Mesodermal cell (in vitro differentiated cells): ENCODE results near the gene COL17A1.

Source experiments
- H3K27ac ChIP-seq: 2 replicates; pipeline ENCODE4 v1.7.0; 2013; ENCODE audit warnings: mild to moderate bottlenecking, low read depth, low read length, moderate library complexity; ENCODE audit not compliant: severe bottlenecking
- H3K36me3 ChIP-seq: 2 replicates; pipeline ENCODE4 v1.7.1; 2013; ENCODE audit warnings: mild to moderate bottlenecking, low read length, moderate library complexity; ENCODE audit not compliant: control insufficient read depth, insufficient read depth
- H3K4me1 ChIP-seq: one replicate; pipeline ENCODE4 v1.7.1; 2013; ENCODE audit warnings: mild to moderate bottlenecking, low read length; ENCODE audit not compliant: insufficient read depth, control insufficient read depth, poor library complexity, severe bottlenecking
- H3K4me3 ChIP-seq: 2 replicates; pipeline ENCODE4 v1.7.0; 2013; ENCODE audit warnings: low read length, control low read depth, mild to moderate bottlenecking; ENCODE audit not compliant: insufficient read depth, poor library complexity, severe bottlenecking; ENCODE audit errors: extremely low read depth
- H3K9me3 ChIP-seq: 2 replicates; pipeline ENCODE4 v1.7.1; 2013; ENCODE audit warnings: mild to moderate bottlenecking, low read length, moderate library complexity; ENCODE audit not compliant: control insufficient read depth
- WGBS, 2 experiments: methylation state at CpG; one replicate each; pipeline ENCODE4 v1.1.5; 2013; ENCODE audit warnings: missing lambda C conversion rate in 2 of 2; ENCODE audit not compliant: insufficient coverage in 2 of 2; 5-methylcytosine and 5-hydroxymethylcytosine counted together

Gene COL17A1

DNA sequence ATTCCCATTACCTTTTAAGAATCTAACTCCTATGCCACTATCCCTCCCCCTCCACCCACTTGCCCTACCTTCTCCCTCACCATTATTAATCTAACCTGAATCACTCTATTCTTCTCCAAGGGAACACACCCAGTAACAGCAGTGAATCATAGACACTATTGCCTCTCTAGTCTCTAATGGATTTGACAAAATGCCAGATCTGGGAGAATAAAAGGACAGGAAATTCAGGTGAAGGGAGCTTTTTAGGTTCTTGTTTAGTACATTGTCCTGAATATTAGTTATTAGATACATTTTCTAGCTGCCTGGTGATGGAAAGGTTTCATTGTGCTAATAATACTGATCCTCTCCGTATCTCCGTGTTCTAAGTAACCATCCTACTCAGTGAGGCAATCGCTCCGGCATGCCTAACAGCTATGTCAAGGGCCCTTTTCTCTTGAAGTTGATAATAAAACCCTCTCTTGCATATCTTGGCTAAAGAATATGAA is 32.2 kb upstream of the COL17A1 start:
- Histone ChIP-seq H3K27ac (no peak overlapping the region), H3K4me3 (no peak overlapping the region), H3K4me1 (peaks cover 11% of the 10 kb centered on the region), H3K36me3 (no peaks in the 10 kb centered on the region), H3K9me3 (no peaks in the 10 kb centered on the region)
- 94 to 96% methylated on average over 2 to 3 of the region's 4 CpGs for WGBS, 2 experiments

DNA sequence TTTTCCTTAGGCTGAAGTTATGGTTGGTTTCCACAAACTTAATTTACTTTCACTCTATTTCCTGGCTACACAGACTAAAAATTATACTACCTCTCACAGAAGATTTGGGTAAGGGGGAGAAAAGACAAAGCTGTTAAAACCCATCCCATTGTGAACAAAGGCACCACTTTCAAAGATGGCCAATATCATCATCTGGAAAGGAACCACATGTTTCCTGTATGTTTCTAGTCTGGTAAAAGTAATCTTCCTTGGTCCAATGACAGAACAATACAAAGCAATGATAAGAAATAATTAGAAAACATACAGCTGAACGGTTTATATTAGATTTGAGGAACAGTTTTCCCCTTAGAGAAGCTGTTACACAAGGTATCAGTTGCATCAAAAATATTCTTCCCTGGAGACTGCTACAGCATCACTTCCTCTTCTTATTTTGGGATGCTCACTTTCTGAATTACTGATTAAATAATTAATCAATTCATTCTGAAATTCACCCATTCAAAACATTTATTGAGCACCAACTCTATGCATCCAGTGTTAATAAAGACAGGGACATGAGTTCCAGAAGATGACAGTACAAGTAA is 27.8 kb upstream of the COL17A1 start:
- no peaks in the 10 kb centered on the region for H3K36me3 ChIP-seq
- peaks cover 3% of the 10 kb centered on the region for H3K4me1 ChIP-seq
- WGBS, 2 experiments = no CpG with 5 or more reads among the region's 1 CpG
- no peaks in the 10 kb centered on the region for H3K9me3 ChIP-seq
- no peak overlapping the region for H3K27ac ChIP-seq
- H3K4me3 ChIP-seq = no peak overlapping the region

DNA sequence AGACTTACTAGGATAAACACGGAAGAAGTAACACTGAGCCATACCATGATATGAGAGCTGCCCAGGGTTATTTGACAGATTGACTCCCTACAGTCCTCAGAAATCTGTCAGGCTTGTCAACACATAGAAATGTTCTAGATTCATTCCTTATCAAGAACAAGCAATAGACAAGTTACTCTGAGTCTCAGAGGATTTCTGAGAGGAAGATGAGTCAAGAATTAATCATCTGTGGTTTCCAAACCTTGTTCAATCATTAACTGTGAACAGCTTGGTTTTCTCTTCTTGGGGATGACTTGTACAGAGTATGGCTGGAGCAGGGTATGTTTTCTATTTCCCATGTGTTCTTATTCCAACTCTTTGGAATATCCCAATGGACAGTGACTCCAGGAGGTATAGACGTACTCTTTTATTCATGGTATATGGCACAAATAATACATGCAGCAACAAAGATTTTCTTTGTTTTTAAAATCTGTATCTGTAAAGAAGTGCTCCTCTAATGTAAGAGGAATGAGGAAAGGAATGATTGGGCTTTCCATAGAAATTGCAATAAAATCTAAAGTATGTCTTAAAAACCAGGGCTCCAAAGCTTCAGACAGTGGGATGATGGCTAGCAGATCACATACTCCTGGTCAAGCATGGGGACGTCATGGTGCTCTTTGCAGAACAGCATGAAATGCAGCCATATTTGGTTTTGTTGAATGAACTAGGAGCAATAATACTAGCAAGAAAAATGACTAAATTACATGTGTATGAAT is 24.4 kb upstream of the COL17A1 start:
- H3K4me1 ChIP-seq = peaks cover 3% of the 10 kb centered on the region
- 86% methylated on average over 1 of the region's 3 CpGs; no CpG with 5 or more reads in 1 of the 2 experiments for WGBS, 2 experiments
- H3K9me3 ChIP-seq = no peaks in the 10 kb centered on the region
- peak overlapping the region; percentile 72 for H3K27ac ChIP-seq
- no peak overlapping the region for H3K4me3 ChIP-seq
- H3K36me3 ChIP-seq = no peaks in the 10 kb centered on the region

DNA sequence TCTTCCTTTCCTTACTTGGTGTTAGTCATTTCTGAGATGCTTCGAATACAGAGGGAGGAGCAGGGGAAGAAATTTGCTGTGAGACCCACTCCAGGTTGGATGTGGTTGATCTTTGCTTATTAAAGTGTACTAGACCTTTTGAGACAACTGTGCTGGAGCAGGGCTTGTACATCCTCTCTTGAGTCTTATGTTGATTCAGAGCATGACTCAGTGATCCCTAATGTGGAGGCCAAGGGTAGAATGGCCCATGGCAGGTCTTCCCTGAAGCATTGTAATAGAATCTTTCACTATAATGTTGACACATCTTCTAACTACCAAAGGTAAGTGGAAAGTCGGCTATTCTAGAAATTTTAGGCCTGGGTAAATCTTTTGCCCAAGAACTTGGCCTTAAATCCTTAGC is 19.2 kb upstream of the COL17A1 start:
- Histone ChIP-seq H3K4me1 (peaks cover 3% of the 10 kb centered on the region), H3K4me3 (no peak overlapping the region), H3K36me3 (no peaks in the 10 kb centered on the region), H3K9me3 (no peaks in the 10 kb centered on the region), H3K27ac (no peak overlapping the region)
- WGBS, 2 experiments = 80 to 100% methylated on average over 1 of the region's 2 CpGs

DNA sequence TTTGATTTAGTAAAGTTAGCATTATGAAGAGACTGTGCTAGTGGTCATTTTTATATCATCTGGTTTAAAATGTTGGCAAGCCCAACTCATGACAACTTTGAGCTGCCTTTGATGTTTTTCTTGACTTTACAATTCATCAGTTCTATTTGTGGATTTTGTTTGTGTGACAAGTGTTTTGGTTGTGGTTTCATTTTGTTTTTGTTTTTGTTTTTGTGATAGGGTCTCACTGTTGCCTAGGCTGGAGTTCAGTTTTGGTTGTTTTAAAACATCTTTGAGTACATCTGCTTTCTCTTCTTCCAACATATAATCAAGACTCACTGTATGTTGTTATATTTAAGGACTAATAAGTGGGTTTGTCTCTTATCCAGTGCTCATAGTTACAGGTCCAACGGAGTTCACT is 18.7 kb upstream of the COL17A1 start:
- Histone ChIP-seq H3K27ac (no peak overlapping the region), H3K36me3 (no peaks in the 10 kb centered on the region), H3K4me1 (no peaks in the 10 kb centered on the region), H3K9me3 (no peaks in the 10 kb centered on the region), H3K4me3 (no peak overlapping the region)
- WGBS, 2 experiments = no CpG with 5 or more reads among the region's 1 CpG

DNA sequence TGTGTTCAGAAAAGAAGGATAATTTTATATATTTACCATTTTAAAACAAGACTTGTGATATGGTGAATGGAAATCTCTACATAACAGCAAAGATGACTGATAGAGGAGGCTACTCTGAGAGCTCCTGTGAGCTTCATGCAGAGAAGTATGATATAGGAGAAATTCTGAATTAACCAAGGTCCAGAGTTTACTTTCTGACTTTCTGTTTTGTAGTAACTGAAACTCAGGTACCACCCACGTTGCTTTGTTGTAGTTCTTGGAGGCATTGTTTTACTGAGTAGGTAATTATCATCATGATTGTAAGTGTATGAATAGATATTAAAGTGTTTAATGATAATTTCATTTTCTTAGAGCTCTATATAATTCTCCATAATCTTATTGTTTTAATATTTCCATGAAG is 18.3 kb upstream of the COL17A1 start:
- H3K27ac ChIP-seq = no peak overlapping the region
- H3K9me3 ChIP-seq = no peaks in the 10 kb centered on the region
- H3K4me3 ChIP-seq = no peak overlapping the region
- no peaks in the 10 kb centered on the region for H3K4me1 ChIP-seq
- WGBS, 2 experiments = no CpG with 5 or more reads among the region's 1 CpG
- H3K36me3 ChIP-seq = no peaks in the 10 kb centered on the region

DNA sequence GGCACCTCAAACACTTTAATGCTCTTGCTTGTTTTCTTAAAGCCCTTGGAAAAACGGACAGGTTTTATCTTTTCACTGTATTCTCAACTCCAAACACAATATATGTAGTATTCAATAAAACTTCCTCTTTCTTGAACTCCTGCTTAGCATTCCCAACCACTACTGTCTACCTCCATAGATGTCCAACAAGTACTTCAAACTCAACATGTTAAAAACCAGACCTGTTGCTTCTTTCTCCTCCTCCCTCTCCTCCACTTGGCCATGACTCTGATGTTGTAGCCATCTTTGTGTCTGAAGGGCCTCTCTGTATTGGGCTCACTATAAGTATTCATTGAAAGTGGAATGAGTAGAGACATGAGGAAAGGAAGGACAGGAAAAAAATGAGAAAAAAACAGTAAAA is 16.2 kb upstream of the COL17A1 start:
- Histone ChIP-seq H3K4me1 (no peaks in the 10 kb centered on the region), H3K4me3 (no peak overlapping the region), H3K27ac (no peak overlapping the region), H3K9me3 (peaks cover 7% of the 10 kb centered on the region), H3K36me3 (no peaks in the 10 kb centered on the region)
- 100% methylated on average over 1 of the region's 1 CpG; no CpG with 5 or more reads in 1 of the 2 experiments for WGBS, 2 experiments

DNA sequence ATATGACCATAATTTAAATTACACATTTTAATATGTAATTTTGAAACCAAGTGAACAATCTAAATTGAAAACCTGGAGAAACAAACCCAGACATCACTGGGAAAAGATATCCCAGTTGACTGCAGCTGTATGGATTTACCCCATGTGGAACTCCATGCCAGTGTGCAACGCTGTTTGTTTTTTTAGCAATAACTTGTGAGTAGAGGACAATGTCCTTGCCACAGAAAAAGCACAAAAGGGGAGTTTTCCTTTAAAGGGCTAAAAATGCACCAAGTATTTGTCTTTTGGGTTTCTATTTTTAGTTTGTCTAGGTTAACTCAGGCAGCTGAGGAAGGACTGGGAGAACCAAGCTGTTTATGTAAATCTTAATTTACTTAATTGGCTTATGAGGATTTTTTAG is 15.1 kb upstream of the COL17A1 start:
- WGBS, 2 experiments = no CpG with 5 or more reads among the region's 1 CpG
- no peak overlapping the region for H3K4me3 ChIP-seq
- no peak overlapping the region for H3K27ac ChIP-seq

DNA sequence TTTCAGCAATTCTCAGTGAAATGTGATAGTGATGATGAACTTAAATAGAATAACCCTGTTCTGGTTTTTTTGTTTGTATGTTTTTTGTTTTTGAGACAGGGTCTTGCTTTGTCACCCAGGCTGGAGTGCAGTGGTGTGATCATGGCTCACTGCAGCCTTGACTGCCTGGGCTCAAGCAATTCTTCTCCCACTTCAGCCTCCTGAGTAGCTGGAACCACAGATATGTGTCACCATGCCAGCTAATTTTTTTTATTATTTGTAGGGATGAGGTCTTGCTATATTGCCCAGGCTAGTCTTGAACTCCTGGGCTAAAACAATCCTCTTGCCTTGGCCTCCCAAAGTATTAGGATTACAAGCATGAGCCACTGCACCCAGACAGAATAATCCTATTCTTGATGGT is 14.3 kb upstream of the COL17A1 start:
- H3K4me1 ChIP-seq = no peaks in the 10 kb centered on the region
- H3K9me3 ChIP-seq = peaks cover 11% of the 10 kb centered on the region
- no peak overlapping the region for H3K27ac ChIP-seq
- no peak overlapping the region for H3K4me3 ChIP-seq
- H3K36me3 ChIP-seq = no peaks in the 10 kb centered on the region

More for the DNA sequence above, 15.1 kb upstream of the COL17A1 start:
- H3K36me3 ChIP-seq = no peaks in the 10 kb centered on the region
- H3K4me1 ChIP-seq = no peaks in the 10 kb centered on the region
- H3K9me3 ChIP-seq = peaks cover 11% of the 10 kb centered on the region

DNA sequence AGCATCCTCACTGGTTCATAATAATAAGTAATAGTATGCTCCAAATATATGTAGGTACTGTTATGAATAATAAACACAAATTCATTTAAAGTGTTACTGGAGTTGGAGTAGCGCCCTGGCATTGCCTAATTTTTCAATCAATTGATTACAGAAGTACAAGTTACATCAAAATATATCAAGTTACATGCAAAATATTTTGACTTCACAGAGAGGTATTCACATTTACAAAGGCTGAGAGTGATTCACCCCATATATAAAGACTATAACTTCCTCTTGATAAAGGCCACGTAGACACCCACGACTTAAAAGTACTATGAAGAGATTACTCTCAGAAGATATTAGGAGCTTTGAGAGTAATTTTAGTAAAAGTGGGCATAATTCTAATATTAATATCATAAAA is 13.6 kb upstream of the COL17A1 start:
- H3K4me3 ChIP-seq = no peak overlapping the region
- no peaks in the 10 kb centered on the region for H3K36me3 ChIP-seq
- H3K27ac ChIP-seq = no peak overlapping the region
- H3K9me3 ChIP-seq = peaks cover 11% of the 10 kb centered on the region
- WGBS, 2 experiments = no CpG with 5 or more reads among the region's 3 CpGs
- no peaks in the 10 kb centered on the region for H3K4me1 ChIP-seq

DNA sequence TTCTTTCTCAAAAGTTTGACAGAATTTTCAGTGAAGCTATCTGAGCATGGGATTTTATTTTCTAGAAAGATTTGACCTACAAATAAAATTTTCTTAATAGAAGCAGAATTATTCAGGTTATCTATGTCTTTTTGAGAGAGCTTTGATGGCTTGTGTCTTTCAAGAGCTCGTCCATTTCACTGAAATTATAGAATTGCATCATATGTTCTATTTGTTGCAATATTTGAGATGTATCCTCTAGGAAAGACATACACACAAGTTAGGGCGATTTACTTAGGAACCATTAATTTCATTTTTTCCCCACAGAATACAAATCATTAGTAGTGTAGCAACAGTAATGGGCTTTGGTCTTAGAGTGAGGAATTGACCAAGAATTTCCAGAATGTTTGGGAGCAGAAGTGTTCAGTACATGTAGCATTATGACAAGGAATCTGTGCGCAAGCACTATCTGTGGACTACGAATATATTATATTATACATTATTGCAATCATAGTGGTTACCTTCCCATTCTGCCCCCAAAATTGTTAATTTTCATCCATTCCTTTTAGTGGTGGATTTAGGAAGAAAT is 12.8 kb upstream of the COL17A1 start:
- H3K36me3 ChIP-seq = no peaks in the 10 kb centered on the region
- WGBS, 2 experiments = no CpG with 5 or more reads among the region's 4 CpGs
- H3K4me1 ChIP-seq = no peaks in the 10 kb centered on the region
- H3K4me3 ChIP-seq = no peak overlapping the region
- no peak overlapping the region for H3K27ac ChIP-seq
- peaks cover 11% of the 10 kb centered on the region for H3K9me3 ChIP-seq
